Activated T-cell treated with anti-CD3 and anti-CD28 coated beads, Interleukin-2, amount 50 U/mL, for 4 hours (primary cell): Measurements from ENCODE around the gene PML. TPM values are rescaled to one million over a fixed set of nuclear protein-coding genes. Genes with fewer than 3 reads are reported as not detected.
"Not testable (repeated sequence)": the region's sequence is repeated elsewhere in the genome, so short reads cannot be mapped to it uniquely, and the experiment has no call there.

ENCODE experiments used
- ATAC-seq, 2 donors: fragments of 200-7000 bp; cut with Tn5 transposase; one replicate each; pipeline ENCODE4 v1.10.0; 2021
- DNase-seq: peaks from one replicate; pipeline ENCODE4 v3.0.0-alpha.2; 2020
- H3K27me3 Mint-ChIP-seq: one replicate; pipeline ENCODE4 v1.8.0; 2021; ENCODE audit warnings: low read depth, mixed read lengths
- H3K36me3 Mint-ChIP-seq: one replicate; pipeline ENCODE4 v1.8.0; 2022; ENCODE audit warnings: mixed read lengths; ENCODE audit not compliant: insufficient read depth
- H3K4me1 Mint-ChIP-seq: one replicate; pipeline ENCODE4 v1.8.0; 2021; ENCODE audit warnings: low read depth, mixed read lengths
- H3K4me3 Mint-ChIP-seq: one replicate; pipeline ENCODE4 v1.8.0; 2021; ENCODE audit warnings: mild to moderate bottlenecking, moderate library complexity, mixed read lengths
- H3K9me3 Mint-ChIP-seq: one replicate; pipeline ENCODE4 v1.8.0; 2021; ENCODE audit warnings: mixed read lengths
- total RNA-seq, 3 donors: library from RNA; stranded (reverse); gene quantifications; one replicate each; pipeline ENCODE4 v1.2.1, GENCODE V29; 2021

PML gene
- total RNA-seq, 3 donors from 2014 or later, result 34.9 to 39.1 (median 34.9) TPM

GRCh38 chr15:73965758-73966113 is 28.8 kb upstream of the PML start:
- peaks cover 26% of the 10 kb centered on the region for H3K4me1 Mint-ChIP-seq
- H3K36me3 Mint-ChIP-seq, result no peaks in the 10 kb centered on the region
- DNase-seq (no peak), ATAC-seq (peak; percentile 87 to 90)
- H3K9me3 Mint-ChIP-seq, result no peaks in the 10 kb centered on the region
- H3K27me3 Mint-ChIP-seq, result no peaks in the 10 kb centered on the region
- H3K4me3 Mint-ChIP-seq, result peak overlapping the region; percentile 64

- Mint-ChIP-seq H3K27me3 (no peaks in the 10 kb centered on the region), H3K36me3 (no peaks in the 10 kb centered on the region), H3K9me3 (no peaks in the 10 kb centered on the region), H3K4me3 (no peak overlapping the region), H3K4me1 (peaks cover 28% of the 10 kb centered on the region)
- no peak for DNase-seq
- no peak for ATAC-seq
These were observed 26.1 kb upstream of the PML start for GRCh38 chr15:73968461-73968860.

GRCh38 chr15:73969151-73969759 is 25.3 kb upstream of the PML start:
- Mint-ChIP-seq H3K4me1 (peaks cover 30% of the 10 kb centered on the region), H3K4me3 (no peak overlapping the region), H3K27me3 (no peaks in the 10 kb centered on the region), H3K9me3 (no peaks in the 10 kb centered on the region), H3K36me3 (no peaks in the 10 kb centered on the region)
- DNase-seq (no peak), ATAC-seq (no peak)

GRCh38 chr15:73972984-73973682 is 21.4 kb upstream of the PML start:
- DNase-seq (peak; percentile 73), ATAC-seq (peak; percentile 82 to 90)
- Mint-ChIP-seq H3K36me3 (no peaks in the 10 kb centered on the region), H3K4me3 (peak overlapping the region; percentile 40), H3K27me3 (peaks cover 12% of the 10 kb centered on the region), H3K9me3 (no peaks in the 10 kb centered on the region), H3K4me1 (peaks cover 25% of the 10 kb centered on the region)

GRCh38 chr15:73973683-73974200 is 20.8 kb upstream of the PML start:
- H3K4me3 Mint-ChIP-seq, H3K9me3 Mint-ChIP-seq, ATAC-seq, DNase-seq, H3K36me3 Mint-ChIP-seq: not testable (repeated sequence)
- peaks cover 25% of the 10 kb centered on the region for H3K4me1 Mint-ChIP-seq
- H3K27me3 Mint-ChIP-seq, result peaks cover 12% of the 10 kb centered on the region

- not testable (repeated sequence) for H3K36me3 Mint-ChIP-seq, ATAC-seq, H3K4me3 Mint-ChIP-seq, DNase-seq, H3K9me3 Mint-ChIP-seq
- Mint-ChIP-seq H3K27me3 (peaks cover 12% of the 10 kb centered on the region), H3K4me1 (peaks cover 28% of the 10 kb centered on the region)
These were observed 18.9 kb upstream of the PML start for GRCh38 chr15:73975440-73976125.

GRCh38 chr15:73978896-73979295 is 15.6 kb upstream of the PML start:
- no peak for DNase-seq
- Mint-ChIP-seq H3K4me1 (peaks cover 48% of the 10 kb centered on the region), H3K27me3 (peaks cover 12% of the 10 kb centered on the region), H3K36me3 (no peaks in the 10 kb centered on the region), H3K9me3 (no peaks in the 10 kb centered on the region), H3K4me3 (no peak overlapping the region)
- no peak for ATAC-seq

- ATAC-seq, result no peak
- DNase-seq, result no peak
- peaks cover 4% of the 10 kb centered on the region for H3K36me3 Mint-ChIP-seq
- H3K27me3 Mint-ChIP-seq, result peaks cover 12% of the 10 kb centered on the region
- no peaks in the 10 kb centered on the region for H3K9me3 Mint-ChIP-seq
- H3K4me1 Mint-ChIP-seq, result peaks cover 49% of the 10 kb centered on the region
- no peak overlapping the region for H3K4me3 Mint-ChIP-seq
These were observed 14.9 kb upstream of the PML start for GRCh38 chr15:73979636-73980035.

GRCh38 chr15:73981761-73982221 is 12.7 kb upstream of the PML start:
- peaks cover 37% of the 10 kb centered on the region for H3K4me1 Mint-ChIP-seq
- peaks cover 7% of the 10 kb centered on the region for H3K36me3 Mint-ChIP-seq
- no peaks in the 10 kb centered on the region for H3K9me3 Mint-ChIP-seq
- no peaks in the 10 kb centered on the region for H3K27me3 Mint-ChIP-seq
- ATAC-seq (peak; percentile 41 to 51), DNase-seq (no peak)
- H3K4me3 Mint-ChIP-seq, result peak overlapping the region; percentile 53

- Mint-ChIP-seq H3K36me3 (peaks cover 10% of the 10 kb centered on the region), H3K27me3 (no peaks in the 10 kb centered on the region), H3K9me3 (no peaks in the 10 kb centered on the region), H3K4me3 (peak overlapping the region; percentile 53), H3K4me1 (peaks cover 37% of the 10 kb centered on the region)
- no peak for DNase-seq
- ATAC-seq, result peak; percentile 79 to 82
These were observed 12.1 kb upstream of the PML start for GRCh38 chr15:73982222-73982962.

- no peak for ATAC-seq
- no peak for DNase-seq
- Mint-ChIP-seq H3K4me1 (peaks cover 37% of the 10 kb centered on the region), H3K9me3 (no peaks in the 10 kb centered on the region), H3K36me3 (peaks cover 11% of the 10 kb centered on the region), H3K4me3 (no peak overlapping the region), H3K27me3 (no peaks in the 10 kb centered on the region)
These were observed 11.2 kb upstream of the PML start for GRCh38 chr15:73983211-73983727.

- Mint-ChIP-seq H3K4me1 (peaks cover 35% of the 10 kb centered on the region), H3K9me3 (no peaks in the 10 kb centered on the region), H3K27me3 (no peaks in the 10 kb centered on the region), H3K4me3 (no peak overlapping the region), H3K36me3 (peaks cover 13% of the 10 kb centered on the region)
- DNase-seq, result no peak
- ATAC-seq, result no peak
These were observed 10.7 kb upstream of the PML start for GRCh38 chr15:73983773-73984172.

- Mint-ChIP-seq H3K27me3 (no peaks in the 10 kb centered on the region), H3K9me3 (no peaks in the 10 kb centered on the region), H3K4me3 (no peak overlapping the region), H3K36me3 (peaks cover 13% of the 10 kb centered on the region), H3K4me1 (peaks cover 34% of the 10 kb centered on the region)
- no peak for DNase-seq
- no peak for ATAC-seq
These were observed 10.1 kb upstream of the PML start for GRCh38 chr15:73984208-73984979.
